IMR-90 (cell line): ENCODE data around the gene BLOC1S5. TPM values are rescaled to one million over a fixed set of nuclear protein-coding genes. Genes with fewer than 3 reads are reported as not detected.

Experiments used
- ATAC-seq: fragments of 200-7000 bp; cut with Tn5 transposase; 2 replicates; pipeline ENCODE4 v1.9.1; 2020; ENCODE audit warnings: low read depth, mild to moderate bottlenecking, moderate library complexity
- BruUV-seq: library from RNA; stranded (reverse); fragments of 400-500 nt; replicated peaks from 2 replicates; lab custom pipeline; 2021; lab: Mats Ljungman, UMichigan
- CTCF ChIA-PET: fragments of 300-600 bp; formaldehyde crosslinking; extraction: SDS; loops from one replicate; lab custom pipeline; 2021; ENCODE audit warnings: antibody characterized with exemption; lab: Yijun Ruan, JAX
- POLR2A ChIA-PET: fragments of 300-600 bp; sonication (Branson Sonifier 250); formaldehyde crosslinking; loops from one replicate; lab custom pipeline; 2022; ENCODE audit warnings: antibody characterized with exemption; ENCODE audit not compliant: unreplicated experiment; lab: Charles Lee
- DNase-seq: peaks from one replicate; pipeline ENCODE4 v3.0.0; 2013
- H2AFZ ChIP-seq: replicated peaks from 2 replicates; pipeline ENCODE3; 2013; ENCODE audit warnings: low read length, mild to moderate bottlenecking; ENCODE audit not compliant: poor library complexity
- H2AK5ac ChIP-seq: 2 replicates; pipeline ENCODE4 v1.6.1; 2013; ENCODE audit warnings: low read depth, low read length, inconsistent platforms
- H2AK9ac ChIP-seq: replicated peaks from 2 replicates; pipeline ENCODE3; 2013; ENCODE audit warnings: mild to moderate bottlenecking, low read depth, low read length, moderate library complexity; ENCODE audit not compliant: poor library complexity
- H2BK120ac ChIP-seq: 2 replicates; pipeline ENCODE4 v1.6.1; 2013; ENCODE audit warnings: low read depth, low read length, inconsistent platforms
- H2BK15ac ChIP-seq: 3 replicates; pipeline ENCODE4 v1.6.1; 2013; ENCODE audit warnings: low read depth, low read length, inconsistent platforms
- H2BK20ac ChIP-seq: 2 replicates; pipeline ENCODE4 v1.6.1; 2013; ENCODE audit warnings: low read depth, mild to moderate bottlenecking, inconsistent platforms, low read length, moderate library complexity
- H2BK5ac ChIP-seq: 2 replicates; pipeline ENCODE4 v1.6.1; 2013; ENCODE audit warnings: mild to moderate bottlenecking, low read depth, low read length, inconsistent platforms; ENCODE audit not compliant: poor library complexity, severe bottlenecking
- H3K14ac ChIP-seq: replicated peaks from 2 replicates; pipeline ENCODE4 v1.6.1; 2013; ENCODE audit warnings: low read depth, low read length, inconsistent platforms
- H3K18ac ChIP-seq: 2 replicates; pipeline ENCODE4 v1.6.1; 2013; ENCODE audit warnings: low read depth, low read length, control low read depth
- H3K23ac ChIP-seq: 2 replicates; pipeline ENCODE4 v1.6.1; 2013; ENCODE audit warnings: low read depth, low read length, inconsistent platforms
- H3K27ac ChIP-seq: 2 replicates; pipeline ENCODE4 v1.5.1; 2013; ENCODE audit warnings: mild to moderate bottlenecking, control low read depth, low read length; ENCODE audit not compliant: insufficient read depth
- H3K27me3 ChIP-seq: 2 replicates; pipeline ENCODE4 v1.6.1; 2013; ENCODE audit warnings: low read length; ENCODE audit not compliant: control insufficient read depth, insufficient read depth
- H3K36me3 ChIP-seq: 2 replicates; pipeline ENCODE4 v1.6.1; 2013; ENCODE audit warnings: low read length, mixed read lengths; ENCODE audit not compliant: control insufficient read depth, insufficient read depth
- H3K4ac ChIP-seq: 2 replicates; pipeline ENCODE4 v1.6.1; 2013; ENCODE audit warnings: low read depth, low read length, inconsistent platforms
- H3K4me1 ChIP-seq: 2 replicates; pipeline ENCODE4 v1.6.1; 2013; ENCODE audit warnings: low read length, mixed read lengths; ENCODE audit not compliant: control insufficient read depth, insufficient read depth
- H3K4me2 ChIP-seq: 2 replicates; pipeline ENCODE4 v1.6.1; 2013; ENCODE audit warnings: low read depth, mild to moderate bottlenecking, control low read depth, low read length, moderate library complexity
- H3K4me3 ChIP-seq: 2 replicates; pipeline ENCODE4 v1.5.1; 2013; ENCODE audit warnings: low read depth, mild to moderate bottlenecking, control low read depth, low read length, moderate library complexity; ENCODE audit not compliant: insufficient read depth
- H3K56ac ChIP-seq: 2 replicates; pipeline ENCODE4 v1.6.1; 2013; ENCODE audit warnings: low read length, inconsistent platforms; ENCODE audit not compliant: insufficient read depth; ENCODE audit errors: extremely low read depth
- H3K79me1 ChIP-seq, 2 experiments: 2 replicates each; pipeline ENCODE4 v1.6.1; 2013; ENCODE audit warnings: low read length in 2 of 2, inconsistent platforms in 1 of 2, low read depth in 1 of 2
- H3K9ac ChIP-seq: 2 replicates; pipeline ENCODE4 v1.6.1; 2013; ENCODE audit warnings: low read depth, low read length, control low read depth
- H3K9me1 ChIP-seq: 2 replicates; pipeline ENCODE4 v1.6.1; 2013; ENCODE audit warnings: low read length, inconsistent platforms; ENCODE audit not compliant: insufficient read depth
- H3K9me3 ChIP-seq: 2 replicates; pipeline ENCODE4 v1.6.1; 2013; ENCODE audit warnings: low read length; ENCODE audit not compliant: control insufficient read depth, insufficient read depth
- H4K20me1 ChIP-seq: 2 replicates; pipeline ENCODE4 v1.6.1; 2013; ENCODE audit warnings: low read length, inconsistent platforms; ENCODE audit not compliant: insufficient read depth
- H4K5ac ChIP-seq: 2 replicates; pipeline ENCODE4 v1.6.1; 2013; ENCODE audit warnings: mild to moderate bottlenecking, low read depth, low read length, control low read depth
- H4K8ac ChIP-seq, 2 experiments: 2 replicates each; pipeline ENCODE4 v1.6.1; 2013; ENCODE audit warnings: low read depth in 2 of 2, low read length in 2 of 2, control low read depth in 1 of 2, inconsistent platforms in 1 of 2
- H4K91ac ChIP-seq: 2 replicates; pipeline ENCODE4 v1.6.1; 2013; ENCODE audit warnings: low read depth, low read length, inconsistent platforms; ENCODE audit not compliant: insufficient read depth
- BHLHE40 ChIP-seq: fragments of 150-350 bp; IDR thresholded peaks from 2 replicates; pipeline ENCODE4 v1.6.1; 2016; ENCODE audit warnings: mild to moderate bottlenecking, low read depth, low read length
- CEBPB ChIP-seq: IDR thresholded peaks from 2 replicates; pipeline ENCODE4 v1.6.1; 2012; ENCODE audit warnings: low read depth, low read length, improper control_type of control experiment
- CTCF ChIP-seq: conservative IDR thresholded peaks from 2 replicates; pipeline ENCODE4 v1.5.1; 2012; ENCODE audit warnings: mild to moderate bottlenecking, low read depth, low read length, improper control_type of control experiment
- ELK1 ChIP-seq: fragments of 150-350 bp; IDR thresholded peaks from 2 replicates; pipeline ENCODE4 v1.6.1; 2016; ENCODE audit warnings: low read depth, mild to moderate bottlenecking, low read length, moderate library complexity, borderline replicate concordance
- FOS ChIP-seq: fragments of 150-350 bp; IDR thresholded peaks from 2 replicates; pipeline ENCODE4 v1.6.1; 2016; ENCODE audit warnings: low read depth, low read length
- MAFK ChIP-seq: IDR thresholded peaks from 2 replicates; pipeline ENCODE4 v1.6.1; 2012; ENCODE audit warnings: low read depth, low read length, improper control_type of control experiment
- MAZ ChIP-seq: IDR thresholded peaks from 2 replicates; pipeline ENCODE4 v1.6.1; 2012; ENCODE audit warnings: low read depth, mild to moderate bottlenecking, low read length, improper control_type of control experiment, moderate library complexity, borderline replicate concordance
- MXI1 ChIP-seq: IDR thresholded peaks from 2 replicates; pipeline ENCODE4 v1.6.1; 2012; ENCODE audit warnings: low read depth, mild to moderate bottlenecking, low read length, moderate library complexity, borderline replicate concordance
- NFE2L2 ChIP-seq: fragments of 150-350 bp; IDR thresholded peaks from 2 replicates; pipeline ENCODE4 v1.6.1; 2016; ENCODE audit warnings: low read depth, mild to moderate bottlenecking, low read length
- POLR2A ChIP-seq: IDR thresholded peaks from 2 replicates; pipeline ENCODE4 v1.6.1; 2012; ENCODE audit warnings: mild to moderate bottlenecking, low read depth, low read length
- SMC3 ChIP-seq: fragments of 150-350 bp; IDR thresholded peaks from 2 replicates; pipeline ENCODE4 v1.6.1; 2016; ENCODE audit warnings: low read depth, mild to moderate bottlenecking, antibody characterized with exemption, low read length, moderate library complexity
- USF2 ChIP-seq: fragments of 150-350 bp; IDR thresholded peaks from 2 replicates; pipeline ENCODE4 v1.6.1; 2017; ENCODE audit warnings: mild to moderate bottlenecking, antibody characterized with exemption, low read length, low read depth
- WGBS, 2 experiments: methylation state at CpG; one replicate each; pipeline versions ENCODE4 v1.1.5 to v1.1.7; 2013; ENCODE audit warnings: missing lambda C conversion rate in 2 of 2; ENCODE audit not compliant: insufficient read length in 1 of 2; ENCODE audit errors: extremely low coverage in 2 of 2; 5-methylcytosine and 5-hydroxymethylcytosine counted together
- dilution Hi-C: fragments of 300-500 bp; cut with HindIII; formaldehyde crosslinking; loops from one replicate; pipeline ENCODE4 v1.14.3; 2018; ENCODE audit warnings: low sequenced_read_pairs; ENCODE audit not compliant: unreplicated experiment
- in situ Hi-C: fragments of 300-500 bp; cut with MboI; formaldehyde crosslinking; loops from 3 replicates; pipeline ENCODE4 v1.14.3; 2019; ENCODE audit warnings: low sequenced_read_pairs, inconsistent platforms, mixed read lengths
- intact Hi-C: fragments of 100-400 bp; cut with micrococcal nuclease; formaldehyde crosslinking; loops from 2 replicates; pipeline ENCODE4 v1.10.0; 2022
- polyA plus RNA-seq, 3 experiments: library from polyadenylated mRNA; depleted of rRNA; stranded (reverse); fragments of >200 nt; gene quantifications; 2 replicates each; pipeline ENCODE4 v1.2.3, GENCODE V29; 2012; ENCODE audit warnings: low replicate concordance in 1 of 3
- total RNA-seq: library from RNA; depleted of rRNA; stranded (reverse); fragments of >200 nt; gene quantifications from 2 replicates; pipeline ENCODE4 v1.2.3, GENCODE V29; 2012

The BLOC1S5 gene
- total and polyA plus RNA-seq, 2 of the 4 experiments (the other 2 are of a cell fraction) = 4.8 to 17.2 TPM

GRCh38 chr6:8025191-8025590, 39.0 kb downstream of the BLOC1S5 start:
- Histone ChIP-seq H2AFZ (no peak overlapping the region), H3K14ac (no peak overlapping the region), H3K27ac (no peak overlapping the region), H3K9me1 (no peaks in the 10 kb centered on the region), H2BK5ac (no peak overlapping the region), H3K4me1 (no peaks in the 10 kb centered on the region), H2BK15ac (no peak overlapping the region), H3K79me1 (peaks cover 11 to 17% of the 10 kb centered on the region in 2 experiments), H2AK5ac (no peak overlapping the region), H3K36me3 (no peaks in the 10 kb centered on the region; the same call in 1 of the 2 replicates), H4K8ac (no peak overlapping the region), H3K4me3 (no peak overlapping the region), H3K27me3 (no peaks in the 10 kb centered on the region), H3K9ac (no peak overlapping the region), H2BK20ac (no peak overlapping the region), H4K91ac (no peak overlapping the region), H2BK120ac (no peak overlapping the region), H3K4me2 (no peak overlapping the region), H3K18ac (no peak overlapping the region), H3K56ac (no peak overlapping the region), H4K20me1 (no peaks in the 10 kb centered on the region), H2AK9ac (no peak overlapping the region), H3K9me3 (no peaks in the 10 kb centered on the region), H3K4ac (no peak overlapping the region), H3K23ac (no peak overlapping the region), H4K5ac (no peak overlapping the region)
- in situ Hi-C loops = no loop called here
- dilution Hi-C loops = no loop called here
- 100% methylated on average over 2 of the region's 4 CpGs; no CpG with 5 or more reads in 1 of the 2 experiments for WGBS, 2 experiments
- ATAC-seq (no peak), DNase-seq (no peak)
- intact Hi-C loops = no loop called here
- ChIA-PET CTCF (interaction anchor here (0.7 to 1.0 kb wide), 2 partner anchors 19 to 1184 kb away, joined by 3 read pairs; no protein-coding TSS in a partner anchor), POLR2A (no interaction called here)
- BruUV-seq = no TSS peak
- TF ChIP-seq ELK1 (no peak), POLR2A (no peak), SMC3 (no peak), MAFK (no peak), BHLHE40 (no peak), CEBPB (no peak), MXI1 (no peak), USF2 (no peak), FOS (no peak), NFE2L2 (no peak), MAZ (no peak), CTCF (no peak)
